NCI-H1694 (cell line): Measurements from ENCODE around the gene COX7B.
A peak's percentile ranks its signal among the peaks of the same experiment; 100 is the strongest.
"Not testable (repeated sequence)": the region's sequence is repeated elsewhere in the genome, so short reads cannot be mapped to it uniquely, and the experiment has no call there.

Experiments used
- DNase-seq: peaks from one replicate; lab custom pipeline; 2025; lab: John Stamatoyannopoulos, UW

The COX7B gene, protein sequence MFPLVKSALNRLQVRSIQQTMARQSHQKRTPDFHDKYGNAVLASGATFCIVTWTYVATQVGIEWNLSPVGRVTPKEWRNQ

DNA sequence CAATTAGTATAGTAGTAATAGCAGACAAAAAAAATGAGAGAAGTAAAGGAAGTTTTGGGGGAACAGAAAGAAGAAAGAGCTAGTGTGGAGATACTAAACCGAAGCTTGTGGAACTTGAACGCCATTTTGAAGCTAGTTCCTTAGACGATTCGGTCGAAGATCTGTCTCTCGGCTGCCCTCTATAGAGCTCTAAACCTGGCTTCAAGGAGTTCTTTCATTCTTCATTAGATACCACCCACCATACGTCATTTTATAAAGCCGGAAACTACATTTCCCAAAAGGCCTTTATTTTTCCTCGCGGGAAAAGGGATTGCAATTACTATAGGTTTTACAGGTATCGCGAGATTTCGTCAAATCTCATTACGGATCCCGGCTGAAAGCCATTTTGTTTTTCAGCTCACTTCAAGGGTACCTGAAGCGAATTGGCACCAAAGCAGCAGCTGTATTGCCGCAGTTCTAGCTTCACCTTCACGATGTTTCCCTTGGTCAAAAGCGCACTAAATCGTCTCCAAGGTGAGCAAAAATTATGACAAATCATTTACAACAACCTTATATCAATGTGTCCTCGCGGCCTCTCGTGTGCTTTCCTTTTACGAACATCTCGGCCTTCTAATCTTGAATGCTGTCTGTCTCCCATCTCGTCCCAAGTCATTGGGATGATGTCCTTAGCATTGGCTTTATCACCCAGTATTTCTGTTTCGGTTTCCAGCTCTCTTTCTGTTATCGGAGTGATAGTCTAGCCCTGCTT lies at the start of gene COX7B:
Gene COX7B, plus strand, starts transcription at position 388 of the 748 bp plus-strand sequence. Its CDS starts 86 bp downstream, at position 474.
- DNase-seq, result peak; percentile 98

DNA sequence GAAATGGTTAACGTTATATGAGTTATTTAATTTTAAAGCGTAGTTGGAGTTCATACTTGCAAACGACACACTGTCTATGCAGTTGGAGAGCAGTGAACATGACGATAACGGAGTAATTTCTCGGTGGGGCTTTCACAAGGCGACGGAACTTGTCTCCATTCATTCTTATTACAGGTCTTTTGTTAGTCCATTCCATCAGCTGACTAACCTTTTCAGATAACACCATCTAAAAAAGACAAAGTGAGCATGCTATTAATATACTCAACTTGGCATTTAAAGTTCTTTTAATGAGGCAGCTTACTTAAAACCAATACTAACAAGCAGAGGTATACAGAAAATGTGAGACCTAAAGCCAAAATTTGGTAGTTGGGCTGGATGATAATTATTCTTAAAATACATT lies 23.9 kb upstream of the COX7B start:
- DNase-seq, result no peak

DNA sequence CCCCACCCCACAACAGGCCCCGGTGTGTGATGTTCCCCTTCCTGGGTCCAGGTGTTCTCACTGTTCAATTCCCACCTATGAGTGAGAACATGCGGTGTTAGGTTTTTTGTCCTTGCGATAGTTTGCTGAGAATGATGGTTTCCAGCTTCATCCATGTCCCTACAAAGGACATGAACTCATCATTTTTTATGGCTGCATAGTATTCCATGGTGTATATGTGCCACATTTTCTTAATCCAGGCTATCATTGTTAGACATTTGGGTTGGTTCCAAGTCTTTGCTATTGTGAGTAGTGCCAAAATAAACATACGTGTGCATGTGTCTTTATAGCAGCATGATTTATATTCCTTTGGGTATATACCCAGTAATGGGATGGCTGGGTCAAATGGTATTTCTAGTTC lies 17.9 kb upstream of the COX7B start:
- not testable (repeated sequence) for DNase-seq

DNA sequence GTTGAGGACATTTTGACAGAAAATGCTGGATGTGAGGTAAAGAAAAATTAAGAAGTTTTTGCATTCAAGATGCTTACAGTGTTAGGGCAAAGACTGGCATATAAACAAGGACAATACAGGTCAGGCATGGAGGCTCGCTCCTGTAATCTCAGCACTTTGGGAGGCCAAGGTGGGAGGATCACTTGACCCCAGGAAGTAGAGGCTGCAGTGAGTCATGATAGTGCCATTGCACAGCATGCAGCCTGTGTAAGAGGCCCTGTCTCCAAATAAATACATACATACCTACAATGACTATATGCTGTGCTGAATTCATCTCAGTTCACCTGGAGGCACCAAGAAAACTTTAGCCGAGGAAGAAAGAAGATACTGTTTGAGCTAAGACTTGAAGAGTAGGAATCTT lies 6.4 kb upstream of the COX7B start:
- DNase-seq, result no peak

DNA sequence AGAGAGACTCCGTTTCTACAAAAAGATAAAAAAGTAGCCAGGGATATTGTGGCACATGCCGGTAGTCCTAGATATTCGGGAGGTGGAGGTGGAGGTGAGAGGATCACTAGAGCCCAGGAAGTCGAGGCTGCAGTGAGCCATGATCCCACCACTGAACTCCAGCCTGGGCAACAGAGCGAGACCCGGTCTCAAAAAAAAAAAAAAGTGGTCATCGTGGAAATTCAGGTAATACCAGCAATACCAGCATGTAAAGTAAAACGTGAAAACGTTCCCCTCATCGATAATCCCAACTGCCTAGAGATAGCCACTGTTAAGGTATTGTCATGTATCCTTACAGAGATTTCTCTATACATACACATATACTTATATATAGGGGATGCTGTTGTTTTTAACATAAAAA lies 5.6 kb upstream of the COX7B start:
- no peak for DNase-seq

DNA sequence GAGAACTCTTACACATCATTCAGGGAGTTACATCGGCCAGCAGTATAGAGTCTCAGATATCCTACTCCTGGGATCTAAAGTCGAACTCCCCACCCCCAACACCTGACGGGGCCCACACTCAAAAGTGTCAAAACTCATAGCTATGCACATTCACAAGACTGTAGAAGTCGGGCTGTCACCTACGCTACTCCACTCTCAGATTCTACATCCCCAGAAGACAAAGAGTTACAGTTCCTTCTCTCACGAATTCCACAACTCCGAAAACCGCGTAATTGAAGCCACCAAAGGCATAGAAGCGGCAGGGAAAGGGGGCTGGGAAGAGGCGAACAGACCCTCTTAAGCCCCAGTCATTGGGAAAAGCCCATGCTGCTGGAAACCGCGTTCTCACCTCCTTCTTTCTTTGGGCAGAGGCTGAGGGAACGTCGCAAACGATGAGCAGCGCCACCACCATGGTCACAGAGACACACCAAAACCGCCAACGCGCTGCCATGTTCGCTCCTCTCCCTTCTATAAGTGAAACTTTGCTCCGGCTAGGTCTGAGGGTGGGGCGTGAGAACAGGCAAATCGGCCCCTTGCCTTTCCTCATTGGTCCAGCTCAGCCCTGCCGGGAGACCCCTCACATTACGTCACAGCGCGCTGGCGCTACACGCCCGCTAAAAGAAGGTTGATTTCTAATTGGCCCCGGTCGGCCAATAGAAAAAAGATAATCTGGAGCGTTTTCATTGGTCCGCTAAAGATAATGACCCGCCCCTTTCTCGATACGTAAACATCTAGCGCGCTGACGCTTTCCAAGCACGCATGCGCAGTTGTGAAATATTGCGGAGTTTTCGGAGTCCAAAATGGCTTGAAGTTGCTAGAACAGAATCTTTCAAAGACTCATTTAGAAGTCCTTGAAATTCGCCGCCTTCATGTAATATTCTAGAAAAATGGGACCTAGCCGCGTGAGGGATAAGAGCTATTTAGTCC lies 4.1 kb upstream of the COX7B start, which contains the start of gene MAGT1:
Gene MAGT1, minus strand, starts transcription at position 515 of the 966 bp plus-strand sequence. Its CDS starts 25 bp downstream, at position 490.
- DNase-seq, result peak; percentile 98

DNA sequence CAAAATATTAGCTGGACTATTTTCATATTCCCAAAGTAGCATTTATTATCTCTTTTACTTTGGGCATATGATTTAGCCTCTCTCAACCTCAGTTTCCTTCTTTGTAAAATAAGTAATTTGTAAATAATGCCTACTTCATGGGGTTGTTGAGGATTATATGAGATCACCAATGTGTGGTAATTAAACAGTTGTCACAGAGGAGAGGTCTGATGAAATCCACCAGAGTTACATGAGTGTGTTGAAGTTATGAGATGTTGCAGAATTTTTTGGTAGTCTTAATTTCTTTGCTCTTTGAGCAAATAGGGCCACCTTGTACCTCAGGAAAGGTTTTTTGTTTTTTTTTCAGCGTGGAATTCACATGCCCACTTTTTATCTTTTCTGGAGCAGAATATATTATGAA lies 1.4 kb downstream of the COX7B start:
- no peak for DNase-seq

DNA sequence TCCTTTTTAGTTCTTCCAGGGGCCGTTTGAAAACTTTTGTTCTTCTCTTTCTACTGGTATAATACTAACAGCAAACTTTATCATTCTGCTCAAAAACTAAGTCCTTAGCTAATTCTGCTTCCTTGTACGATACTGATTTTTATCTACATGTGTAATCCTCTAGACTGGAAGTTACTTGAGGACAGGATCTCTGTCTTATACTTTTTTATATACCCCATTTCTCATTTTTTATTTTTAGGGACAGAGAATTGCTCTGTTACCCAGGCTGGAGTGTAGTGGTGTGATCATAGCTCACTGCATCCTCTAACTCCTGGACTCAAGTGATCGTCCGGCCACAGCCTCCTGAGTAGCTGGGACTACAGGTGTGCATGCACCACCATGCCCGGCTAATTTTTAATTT lies 2.2 kb downstream of the COX7B start:
- no peak for DNase-seq

DNA sequence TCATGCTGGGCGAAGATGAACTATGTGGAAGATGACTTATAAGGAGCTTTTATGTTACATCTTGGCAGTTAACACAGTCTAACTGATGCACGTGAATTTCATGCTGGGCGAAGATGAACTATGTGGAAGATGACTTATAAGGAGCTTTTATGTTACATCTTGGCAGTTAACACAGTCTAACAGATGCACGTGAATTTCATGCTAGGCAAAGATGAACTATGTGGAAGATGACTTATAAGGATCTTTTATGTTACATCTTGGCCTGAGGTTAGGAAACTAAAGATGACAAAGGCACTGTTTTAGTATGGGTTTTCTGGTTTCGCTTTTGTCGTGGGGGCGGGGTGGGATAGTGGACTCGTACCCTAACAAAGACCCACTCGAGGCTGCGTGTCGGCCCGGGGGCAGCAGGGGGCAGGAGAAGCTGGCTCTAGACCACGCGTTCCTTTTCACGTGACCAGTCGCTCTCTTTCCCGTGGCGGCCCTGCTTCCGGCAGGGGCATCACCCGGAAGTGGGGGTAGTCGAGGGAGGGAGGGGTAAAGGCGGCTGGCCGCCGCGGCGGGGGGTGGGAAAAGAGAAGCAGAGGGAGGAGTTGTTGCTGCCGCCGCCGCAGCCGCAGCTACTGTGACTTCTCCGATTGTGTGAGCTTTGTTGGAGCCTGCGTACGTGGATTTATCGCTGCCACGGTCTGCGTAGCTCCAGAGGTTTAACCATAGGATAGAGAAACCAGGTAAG lies 11.0 kb downstream of the COX7B start, which contains the start of gene ATP7A:
Gene ATP7A, plus strand, starts transcription at position 586 of the 733 bp plus-strand sequence. CDS start 60,949 bp downstream, outside the sequence.
- DNase-seq, result peak; percentile 87

DNA sequence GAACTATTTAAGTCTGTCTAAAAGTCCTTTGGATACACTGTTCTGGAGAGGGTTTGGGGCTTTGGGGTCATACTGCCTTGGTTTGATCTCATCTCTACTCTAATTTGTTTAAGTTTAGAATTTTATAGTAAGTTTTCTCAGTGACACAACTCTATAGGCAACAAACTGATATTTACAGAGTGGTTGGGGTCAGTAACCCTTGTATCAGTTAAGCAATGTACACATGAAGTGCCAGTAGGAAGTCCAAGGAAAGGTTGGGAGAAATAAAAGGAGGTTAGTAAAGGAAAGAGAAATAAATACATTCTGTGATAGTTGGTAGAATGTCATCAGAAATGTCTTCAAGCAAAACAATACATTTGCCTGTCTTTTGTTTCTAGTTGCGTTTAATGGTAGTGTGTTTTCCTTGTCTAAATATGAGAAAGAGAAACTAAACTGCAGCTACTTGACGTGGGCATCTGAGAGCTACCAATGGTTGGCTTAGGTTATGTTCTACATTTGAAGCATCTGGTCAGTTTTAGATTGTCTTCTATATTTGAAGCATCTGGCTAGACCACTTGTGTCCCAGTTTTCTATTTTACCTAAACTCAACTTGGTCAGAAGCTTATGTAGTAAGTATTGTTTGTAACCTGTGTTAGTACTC lies 18.1 kb downstream of the COX7B start:
- no peak for DNase-seq

DNA sequence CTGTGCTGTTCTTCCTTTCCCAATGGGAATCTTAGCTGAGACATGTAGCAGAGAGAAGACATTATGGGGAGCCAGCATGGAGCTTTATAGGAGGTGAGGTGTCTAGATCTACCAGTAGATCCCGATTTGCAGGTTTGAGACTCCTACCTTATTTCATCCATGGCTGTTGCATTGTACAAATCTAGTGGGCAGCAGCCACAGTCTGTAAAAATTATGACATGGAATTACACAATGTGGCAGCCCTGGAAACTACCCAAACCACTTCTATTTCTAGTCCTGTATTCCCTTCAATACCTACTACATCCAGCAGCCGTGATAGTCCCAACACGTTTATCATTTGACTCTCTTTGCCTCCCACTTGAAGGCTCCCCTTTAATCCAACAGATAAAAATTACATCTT lies 19.3 kb downstream of the COX7B start:
- no peak for DNase-seq

DNA sequence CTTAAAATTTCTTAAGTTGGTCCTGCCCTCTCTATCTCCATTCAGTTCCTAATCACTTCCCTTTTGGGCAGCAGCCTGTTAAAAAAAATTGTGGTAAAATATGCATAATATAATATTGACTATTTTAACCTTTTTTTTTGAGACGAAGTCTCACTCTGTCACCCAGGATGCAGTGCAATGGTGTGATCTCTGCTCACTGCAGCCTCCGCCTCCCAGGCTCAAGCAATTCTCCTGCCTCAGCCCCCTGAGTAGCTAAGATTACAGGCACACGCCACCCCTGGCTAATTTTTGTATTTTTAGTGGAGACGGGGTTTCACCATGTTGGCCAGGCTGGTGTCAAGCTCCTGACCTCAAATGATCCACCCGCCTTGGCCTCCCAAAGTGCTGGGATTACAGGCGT lies 20.1 kb downstream of the COX7B start:
- not testable (repeated sequence) for DNase-seq

DNA sequence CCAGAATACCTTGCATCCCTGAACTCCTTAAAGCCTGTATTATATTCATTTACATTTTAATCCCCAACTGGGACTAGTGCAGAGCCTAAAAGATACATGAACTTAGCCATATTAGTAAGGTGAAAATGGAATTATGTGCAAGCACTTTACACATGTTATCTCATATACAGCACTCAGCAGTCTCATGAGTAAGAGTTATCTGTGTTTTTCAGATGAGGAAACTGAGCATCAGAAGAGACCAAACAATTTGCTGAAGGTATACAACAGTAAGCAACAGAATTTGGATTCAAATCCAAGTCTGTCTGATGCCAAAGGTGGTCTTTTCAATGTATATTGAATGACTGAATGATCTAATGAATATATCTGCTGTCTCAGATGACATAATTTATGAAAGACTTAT lies 23.5 kb downstream of the COX7B start:
- no peak for DNase-seq

DNA sequence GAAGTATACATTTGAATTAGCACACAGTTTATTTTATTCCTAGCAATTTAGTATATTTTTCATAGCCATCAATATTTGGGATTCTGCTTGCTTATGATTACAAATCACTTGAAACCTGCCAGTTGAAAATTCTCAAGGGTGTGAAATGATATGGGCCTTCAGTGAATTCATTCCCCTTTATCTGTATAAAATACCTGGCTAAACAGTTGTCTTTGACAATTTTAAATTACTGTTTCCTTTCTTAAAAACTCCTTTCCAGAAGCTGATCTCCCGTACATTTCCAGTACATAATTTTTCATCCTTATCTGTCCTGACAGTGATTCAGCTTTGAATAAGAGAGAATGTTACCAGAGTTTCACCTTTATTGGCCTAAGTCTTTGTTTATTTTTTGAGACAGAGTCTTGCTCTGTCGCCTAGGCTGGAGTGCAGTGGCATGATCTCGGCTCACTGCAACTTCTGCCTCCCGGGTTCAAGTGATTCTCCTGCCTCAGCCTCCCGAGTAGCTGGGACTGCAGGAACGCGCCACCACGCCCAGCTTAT lies 25.1 kb downstream of the COX7B start:
- no peak for DNase-seq

DNA sequence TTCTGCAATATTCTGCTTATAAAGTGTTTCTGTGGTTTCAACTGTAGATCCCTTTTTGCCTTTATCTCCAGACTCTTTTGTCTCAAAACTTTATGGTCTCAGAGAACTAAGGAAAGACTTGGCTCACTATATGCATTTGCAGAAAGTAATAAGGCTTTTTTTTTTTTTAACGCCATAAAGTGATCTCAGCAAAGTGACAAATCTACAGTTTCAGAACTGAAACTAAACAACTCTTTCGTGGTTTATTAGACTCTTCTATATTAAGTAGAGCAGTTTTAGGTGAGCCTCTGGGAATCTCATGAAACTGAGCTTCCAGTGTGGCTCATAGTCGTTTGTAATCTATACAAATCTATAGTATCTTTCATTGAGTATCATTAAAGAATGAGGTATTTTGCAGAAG lies 26.5 kb downstream of the COX7B start:
- no peak for DNase-seq

DNA sequence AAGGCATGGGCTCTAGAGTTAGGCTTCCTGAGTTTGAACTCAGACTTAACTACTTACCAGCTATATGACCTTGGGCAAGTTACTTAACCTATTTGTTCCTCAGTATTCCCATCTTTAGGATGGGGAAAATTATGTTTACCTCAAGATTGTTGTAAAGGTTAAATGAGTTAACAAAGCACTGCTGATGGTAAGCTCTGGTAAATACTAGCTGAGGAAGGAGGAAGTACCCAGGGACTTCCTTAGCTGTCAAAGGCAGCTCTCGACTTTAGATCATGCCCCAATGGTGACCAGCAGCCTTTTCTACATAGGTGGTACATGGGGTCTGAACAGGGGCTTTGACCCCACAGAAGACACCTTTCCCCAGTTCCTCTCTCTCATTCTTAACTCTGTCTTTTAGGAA lies 31.3 kb downstream of the COX7B start:
- no peak for DNase-seq

DNA sequence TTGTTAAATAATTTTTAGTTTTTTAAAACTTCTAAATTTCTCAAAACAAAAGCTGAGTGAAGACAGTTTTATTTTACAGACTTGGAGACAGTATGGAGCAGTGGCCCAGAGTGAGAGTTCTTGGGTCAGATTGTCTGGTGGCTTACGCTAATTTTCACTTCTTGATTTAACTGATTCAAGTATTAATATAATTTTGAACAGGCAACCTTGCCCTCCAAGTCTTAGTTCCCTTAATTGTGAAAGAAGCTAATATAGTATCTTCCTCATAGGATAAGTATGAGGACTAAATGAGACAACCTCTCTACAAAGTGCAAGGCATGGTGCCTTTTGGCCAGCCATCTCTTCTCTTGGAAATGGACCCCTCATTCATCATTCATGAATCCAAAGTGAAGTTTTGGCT lies 36.6 kb downstream of the COX7B start:
- DNase-seq, result no peak

DNA sequence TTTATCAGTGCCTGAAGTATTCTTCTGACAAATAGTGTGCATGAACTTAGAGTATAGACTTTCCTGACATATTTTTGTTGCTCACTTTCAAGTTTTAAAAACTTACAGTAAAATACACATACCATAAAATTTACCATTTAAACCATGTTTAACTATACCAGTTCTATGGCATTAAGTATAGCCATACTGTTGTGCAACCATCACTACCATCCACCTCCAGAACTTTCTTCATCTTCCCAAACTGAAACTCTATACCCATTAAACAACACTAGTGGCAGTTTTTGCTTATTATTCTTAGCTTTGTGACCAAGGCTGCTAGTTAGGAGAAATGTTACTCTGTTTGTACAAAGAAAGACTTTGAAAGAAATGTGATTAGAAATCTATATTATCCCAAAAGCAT lies 37.0 kb downstream of the COX7B start:
- DNase-seq, result no peak

DNA sequence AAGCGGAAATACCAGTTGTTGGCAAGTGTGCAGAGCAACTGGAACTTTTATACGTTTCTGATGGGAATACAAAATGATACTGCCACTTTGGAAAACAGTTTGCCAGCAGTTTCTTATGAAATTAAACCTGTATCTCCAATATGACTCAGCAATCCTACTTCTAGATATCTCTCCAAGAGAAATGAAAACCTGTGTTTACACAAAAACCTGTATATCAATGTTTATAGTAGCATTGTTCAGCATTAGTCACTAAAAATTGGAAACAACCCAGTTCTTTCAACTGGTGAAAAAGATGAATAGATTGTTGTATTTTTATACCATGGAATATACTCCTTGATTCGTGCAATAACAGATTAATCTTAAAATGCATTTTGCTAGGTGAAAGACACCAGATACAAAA lies 38.0 kb downstream of the COX7B start:
- DNase-seq, result no peak

DNA sequence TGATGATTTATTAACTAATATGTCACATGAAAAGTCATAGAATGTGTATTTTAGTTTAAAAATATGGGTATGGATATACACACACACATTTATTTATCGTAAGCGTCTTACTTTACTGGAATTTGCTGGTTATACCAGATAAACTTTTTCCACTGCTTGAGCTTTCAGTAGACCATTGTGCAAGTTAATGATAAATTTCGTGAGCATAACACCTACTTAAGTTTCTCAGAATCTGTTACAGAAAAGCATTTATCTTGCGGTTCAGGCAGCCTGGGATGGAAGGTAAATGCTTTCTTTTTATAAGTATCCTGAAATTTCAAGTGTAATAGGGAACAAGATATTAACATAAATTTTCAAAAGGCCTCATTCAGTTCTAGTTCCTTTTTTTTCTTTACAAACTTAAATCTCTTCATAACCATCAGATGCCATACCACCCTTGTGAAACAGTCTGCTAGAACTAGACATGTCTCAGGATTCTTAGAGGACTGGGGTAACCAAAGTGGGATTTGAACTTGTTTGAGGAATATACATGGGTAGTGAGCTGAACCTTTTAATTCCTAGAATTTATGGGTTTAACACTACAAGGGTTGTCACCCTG lies 38.9 kb downstream of the COX7B start:
- no peak for DNase-seq

DNA sequence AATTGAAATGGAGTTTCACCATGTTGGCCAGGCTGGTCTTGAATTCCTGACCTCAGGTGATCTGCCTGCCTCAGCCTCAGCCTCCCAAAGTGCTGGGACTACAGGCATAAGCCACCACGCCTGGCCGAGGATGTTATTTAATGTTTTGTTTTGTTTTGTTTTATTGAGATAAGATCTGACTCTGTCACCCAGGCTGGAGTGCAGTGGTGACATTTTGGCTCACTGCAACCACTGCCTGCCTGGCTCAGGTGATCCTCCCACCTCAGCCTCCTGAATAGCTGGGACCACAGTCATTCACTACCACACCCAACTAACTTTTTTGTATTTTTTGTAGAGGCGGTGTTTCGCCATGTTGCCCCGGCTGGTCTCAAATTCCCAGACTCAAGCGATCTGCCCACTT lies 45.8 kb downstream of the COX7B start:
- DNase-seq, result not testable (repeated sequence)
